Gastrocnemius medialis (tissue), 4 donors: ENCODE results near the gene VWA5B1.

Experiments used
- CTCF ChIP-seq, 5 experiments: fragments of 450-650 bp in 3 of 5; fragments of 200-600 bp in 2 of 5; sonication (generic) in 2 of 5; IDR thresholded peaks in 4 of 5; conservative IDR thresholded peaks in 1 of 5; 1 replicate in 4 of 5; 2 replicates in 1 of 5; pipeline ENCODE4 v1.5.1; 2016 to 2019; ENCODE audit warnings: antibody characterized with exemption in 5 of 5, mild to moderate bottlenecking in 3 of 5, moderate library complexity in 3 of 5
- POLR2A ChIP-seq, 2 donors: fragments of 450-650 bp; IDR thresholded peaks; one replicate each; pipeline ENCODE4 v1.6.1; 2017; ENCODE audit warnings: antibody characterized with exemption in 2 of 2, mild to moderate bottlenecking in 2 of 2, moderate library complexity in 2 of 2

DNA sequence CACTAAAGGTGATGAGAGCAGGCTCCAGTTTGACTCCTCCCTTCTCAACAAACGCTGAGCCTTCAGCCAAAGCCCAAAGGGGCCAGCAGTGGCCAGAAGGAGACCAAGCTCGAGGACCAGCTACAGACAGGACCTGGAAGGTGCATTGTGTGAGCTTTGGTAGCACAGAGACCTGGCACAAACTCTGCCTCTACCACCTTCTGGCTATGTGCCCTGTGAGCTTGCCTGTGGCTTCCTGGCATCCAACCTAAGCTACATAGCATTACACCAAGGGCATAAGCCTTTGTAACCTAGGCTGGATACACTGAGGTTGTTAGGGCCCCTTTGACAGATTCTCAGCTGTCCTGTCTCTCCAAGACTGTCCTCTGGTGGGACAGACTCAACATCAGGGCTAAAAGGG lies 6.6 kb upstream of the VWA5B1 start:
- TF ChIP-seq CTCF (IDR thresholded peaks at IDR 0.05 in 4 of 5, conservative IDR thresholded peaks at IDR 0.05 in 1 of 5) (no peak), POLR2A (IDR thresholded peaks at IDR 0.05) (no peak)
